ENCODE measurements around the gene WIPF2.

- no peak for TF ChIP-seq MAX (IDR thresholded peaks at IDR 0.05; ENCODE audit: low read depth, low read length)
- TF ChIP-seq POLR2A (IDR thresholded peaks at IDR 0.05; ENCODE audit: extremely low read depth, insufficient read length): no peak
- no peak for TF ChIP-seq CTCF (IDR thresholded peaks at IDR 0.05; ENCODE audit: low read depth, low read length)
- TF ChIP-seq MYC (IDR thresholded peaks at IDR 0.05; ENCODE audit: low read depth, low read length): no peak
These were observed 62.6 kb downstream of the WIPF2 start for GRCh38 chr17:40281663-40282062.

All from NB4 (cell line).